GM12891 (cell line): ENCODE measurements around the gene RIBC2. TPM values are rescaled to one million over a fixed set of nuclear protein-coding genes. Genes with fewer than 3 reads are reported as not detected.
"Not testable (repeated sequence)": the region's sequence is repeated elsewhere in the genome, so short reads cannot be mapped to it uniquely, and the experiment has no call there.

Experiments
- DNase-seq: peaks from one replicate; pipeline ENCODE4 v3.0.0; 2011; ENCODE audit warnings: low spot score; ENCODE audit not compliant: insufficient read length
- FAIRE-seq: peaks from 2 replicates; lab custom pipeline; 2011; peaks lifted over from hg19 to GRCh38; lab: Jason Lieb, UNC
- PAX5 ChIP-seq: IDR thresholded peaks from 2 replicates; pipeline ENCODE4 v1.6.1; 2011; ENCODE audit warnings: low read length, moderate library complexity, mild to moderate bottlenecking; ENCODE audit not compliant: insufficient read depth, severe bottlenecking
- POLR2A ChIP-seq: IDR thresholded peaks from 2 replicates; pipeline ENCODE4 v1.6.1; 2011; ENCODE audit warnings: low read depth, low read length, control low read depth
- POLR2AphosphoS5 ChIP-seq: IDR thresholded peaks from 2 replicates; pipeline ENCODE4 v1.6.1; 2011; ENCODE audit warnings: low read depth, low read length, control low read depth
- POU2F2 ChIP-seq: IDR thresholded peaks from 2 replicates; pipeline ENCODE4 v1.6.1; 2011; ENCODE audit warnings: low read depth, mild to moderate bottlenecking, control low read depth, low read length, moderate library complexity
- SPI1 ChIP-seq: IDR thresholded peaks from 2 replicates; pipeline ENCODE4 v1.6.1; 2011; ENCODE audit warnings: low read depth, low read length, control low read depth
- TAF1 ChIP-seq: IDR thresholded peaks from 2 replicates; pipeline ENCODE4 v1.6.1; 2011; ENCODE audit warnings: low read depth, low read length, control low read depth
- polyA plus RNA-seq: library from polyadenylated mRNA; unstranded; fragments of >200 nt; gene quantifications from one replicate; pipeline ENCODE4 v1.2.1, GENCODE V29; 2012; ENCODE audit warnings: low read depth, missing spikeins, inconsistent platforms; ENCODE audit not compliant: missing spikeins

Gene RIBC2
- polyA plus RNA-seq: 0.74 TPM

DNA sequence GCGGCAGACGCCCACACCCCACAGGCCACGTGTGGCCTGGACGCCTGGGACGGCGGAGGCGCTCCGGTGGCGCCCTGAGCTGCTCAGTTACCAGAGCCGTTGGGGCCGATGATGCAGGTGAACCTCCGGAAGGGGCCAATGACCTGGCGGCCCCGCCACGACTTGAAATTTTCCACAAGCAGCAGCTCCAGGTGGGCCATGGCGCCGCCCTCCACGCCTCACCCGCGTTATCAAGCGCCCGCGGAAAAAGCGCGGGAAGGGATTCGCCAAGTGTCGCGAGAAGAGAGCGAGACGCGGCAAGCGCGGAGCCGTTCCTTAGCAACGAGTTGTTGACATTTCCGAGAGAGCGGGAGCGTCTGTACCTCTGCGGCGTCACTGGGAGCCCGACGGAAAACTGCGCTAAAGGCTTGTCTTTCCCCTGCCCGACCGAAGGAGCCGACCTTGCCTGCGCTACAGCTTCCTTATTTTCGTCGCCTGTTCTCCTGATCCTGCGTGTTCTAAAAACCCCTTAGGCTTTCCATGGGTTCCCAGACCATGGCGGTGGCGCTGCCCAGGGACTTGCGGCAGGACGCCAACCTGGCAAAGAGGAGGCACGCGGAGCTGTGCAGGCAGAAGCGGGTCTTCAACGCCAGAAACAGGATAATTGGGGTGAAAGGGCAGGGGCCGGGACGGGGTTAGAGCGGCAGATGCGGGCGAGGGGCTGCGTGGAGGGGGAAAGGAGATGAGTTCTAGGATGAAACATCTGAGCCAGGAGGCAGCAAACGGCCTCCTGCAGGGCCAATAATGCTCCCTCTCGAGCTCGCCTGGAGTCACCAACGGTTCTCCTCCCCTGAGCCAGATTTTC is at the start of gene RIBC2, which contains the start of gene SMC1B:
Gene RIBC2 (plus strand): TSS at position 326 of the 844 bp plus-strand sequence. CDS start 194 bp downstream, at position 520.
Gene SMC1B (minus strand): TSS at position 232 of the 844 bp plus-strand sequence. CDS start 32 bp downstream, at position 200.
- TF ChIP-seq POLR2A (no peak), TAF1 (no peak), SPI1 (no peak), PAX5 (no peak), POU2F2 (no peak), POLR2AphosphoS5 (no peak)
- FAIRE-seq (peak; percentile 75), DNase-seq (peak; percentile 84)

GRCh38 chr22:45366713-45367112 is 46.8 kb upstream of the RIBC2 start:
- FAIRE-seq (no peak), DNase-seq (no peak)
- TF ChIP-seq PAX5: no peak
- no peak for TF ChIP-seq TAF1
- TF ChIP-seq POLR2A: no peak

- not testable (repeated sequence) for FAIRE-seq, DNase-seq
Observed at GRCh38 chr22:45373592-45373991, 39.9 kb upstream of the RIBC2 start.

- peak; percentile 84 for FAIRE-seq
- TF ChIP-seq POLR2A: no peak
- TF ChIP-seq POU2F2: no peak
- no peak for TF ChIP-seq POLR2AphosphoS5
- no peak for TF ChIP-seq TAF1
- TF ChIP-seq PAX5: no peak
- no peak for TF ChIP-seq SPI1
- no peak for DNase-seq
Observed at GRCh38 chr22:45376009-45376408, 37.5 kb upstream of the RIBC2 start.

- FAIRE-seq (peak; percentile 52), DNase-seq (no peak)
- no peak for TF ChIP-seq TAF1
- TF ChIP-seq POLR2A: no peak
- no peak for TF ChIP-seq POU2F2
- TF ChIP-seq SPI1: no peak
- no peak for TF ChIP-seq POLR2AphosphoS5
- TF ChIP-seq PAX5: no peak
Observed at GRCh38 chr22:45376703-45377102, 36.8 kb upstream of the RIBC2 start.

DNA sequence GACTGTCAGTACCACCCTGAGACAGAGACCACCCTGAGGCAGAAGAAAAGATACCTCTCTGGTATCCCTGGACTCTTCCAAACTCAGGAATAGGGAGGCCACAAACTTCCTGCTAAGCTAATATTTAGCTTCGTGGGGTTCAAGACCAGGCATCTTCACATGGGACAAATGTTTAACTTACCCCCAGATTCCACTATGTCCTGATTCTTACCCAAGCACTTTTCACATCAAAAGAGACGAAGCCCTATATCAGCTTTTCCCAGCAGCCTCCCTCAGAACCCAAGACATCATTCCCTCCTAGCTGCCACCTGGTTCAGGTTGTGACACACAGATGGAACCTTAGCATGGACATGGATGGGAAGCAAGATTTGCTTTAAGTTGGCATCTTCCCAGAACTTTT is 32.1 kb upstream of the RIBC2 start:
- no peak for TF ChIP-seq SPI1
- no peak for TF ChIP-seq POU2F2
- TF ChIP-seq POLR2AphosphoS5: no peak
- TF ChIP-seq PAX5: no peak
- no peak for TF ChIP-seq TAF1
- no peak for TF ChIP-seq POLR2A
- no peak for FAIRE-seq
- no peak for DNase-seq

DNA sequence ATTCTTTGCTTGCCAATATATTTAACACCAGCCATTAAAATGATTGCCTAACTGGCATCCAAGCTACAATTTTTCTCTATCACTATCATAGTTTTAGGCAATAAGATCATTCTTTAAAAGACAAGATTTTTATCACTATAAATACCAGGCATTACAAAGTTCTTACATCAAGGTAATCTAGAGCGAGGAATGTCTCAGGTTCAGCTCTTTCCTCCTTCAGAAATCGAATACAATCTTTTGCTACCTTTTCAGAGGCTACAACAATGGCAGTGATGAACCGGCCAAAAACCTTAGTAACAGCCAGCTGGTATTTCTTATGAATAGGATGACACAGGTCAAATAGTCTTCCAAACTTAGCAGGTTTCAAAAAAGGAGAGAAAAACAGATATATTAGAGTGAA is 23.9 kb upstream of the RIBC2 start:
- FAIRE-seq: no peak
- no peak for DNase-seq
- no peak for TF ChIP-seq POU2F2

DNA sequence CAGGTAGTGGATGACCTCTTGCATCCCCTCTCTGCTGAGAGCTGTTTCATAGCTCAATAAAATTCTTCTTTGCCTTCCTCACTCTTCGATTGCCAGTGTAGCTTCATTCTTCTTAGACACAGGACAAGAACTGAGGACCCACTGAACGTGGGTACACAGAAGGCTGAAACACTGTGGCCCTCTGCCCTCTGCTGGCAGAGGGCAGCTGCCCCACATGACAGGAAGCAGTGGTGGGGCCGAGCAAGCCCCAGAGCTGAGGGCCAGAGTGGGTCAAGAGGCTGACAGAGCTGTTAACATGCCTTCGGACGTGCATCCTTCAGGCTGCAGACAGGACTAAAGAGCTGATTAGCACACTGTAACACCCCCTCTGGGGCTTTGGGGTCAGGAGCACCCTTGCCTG is 15.7 kb upstream of the RIBC2 start:
- no peak for DNase-seq
- no peak for FAIRE-seq
- no peak for TF ChIP-seq POU2F2
- no peak for TF ChIP-seq PAX5
- TF ChIP-seq POLR2A: no peak
- TF ChIP-seq SPI1: no peak
- no peak for TF ChIP-seq TAF1
- no peak for TF ChIP-seq POLR2AphosphoS5

DNA sequence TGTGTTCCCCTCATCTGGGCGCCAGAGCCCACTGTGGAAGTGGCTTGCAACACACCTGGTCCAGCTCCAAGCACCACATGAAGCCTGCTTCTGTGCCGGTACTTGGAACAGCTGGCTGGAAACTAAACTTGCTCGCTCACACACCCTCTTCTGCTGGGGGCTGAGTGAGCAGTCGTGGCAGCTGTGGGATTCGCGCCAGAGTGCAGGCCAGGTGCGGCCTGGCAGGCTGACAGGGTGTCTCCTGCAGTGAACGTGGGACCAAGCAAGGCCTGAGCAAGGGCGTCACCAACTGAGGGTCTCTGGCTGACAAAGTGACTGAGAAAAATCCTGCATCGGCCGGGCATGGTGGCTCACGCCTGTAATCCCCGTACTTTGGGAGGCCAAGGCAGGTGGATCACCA is 15.3 kb upstream of the RIBC2 start:
- TF ChIP-seq PAX5: no peak
- no peak for TF ChIP-seq SPI1
- TF ChIP-seq POLR2AphosphoS5: no peak
- TF ChIP-seq TAF1: no peak
- TF ChIP-seq POU2F2: no peak
- no peak for TF ChIP-seq POLR2A
- DNase-seq: no peak
- no peak for FAIRE-seq

DNA sequence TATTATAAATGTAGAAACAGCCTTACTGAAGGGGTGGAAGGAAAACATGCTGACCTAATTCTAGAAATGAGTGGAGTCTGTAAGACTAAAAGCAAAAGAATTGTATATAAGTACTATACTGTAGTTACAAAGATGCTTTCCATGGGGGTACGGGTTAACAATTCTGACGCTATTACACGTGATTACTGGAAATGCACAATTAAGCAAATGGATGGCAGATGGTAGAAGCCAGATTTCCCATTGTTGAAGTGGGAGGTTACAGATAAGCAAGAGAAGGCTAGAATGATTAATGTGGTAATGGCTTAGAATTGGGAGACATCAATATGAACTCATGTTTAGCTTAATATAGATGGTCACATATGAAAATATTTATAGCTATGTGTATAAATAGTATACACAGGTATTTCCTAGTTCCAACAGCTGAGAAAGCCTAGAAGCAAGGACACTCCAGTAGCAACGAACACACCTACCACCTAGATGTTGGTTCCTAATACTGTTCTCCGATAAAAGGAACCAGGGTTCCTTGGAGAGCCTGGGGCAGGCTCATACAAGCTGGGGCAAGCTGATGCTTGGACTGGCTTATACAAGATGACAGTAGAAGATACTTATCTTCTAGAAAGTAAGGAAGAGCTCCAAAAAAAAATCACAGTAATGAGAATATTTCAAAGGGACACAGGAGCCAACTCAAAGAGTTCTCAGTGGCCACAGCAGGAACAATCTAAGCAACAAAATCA is 13.6 kb upstream of the RIBC2 start:
- FAIRE-seq (no peak), DNase-seq (no peak)
- TF ChIP-seq PAX5 (no peak), SPI1 (no peak), POU2F2 (no peak), POLR2A (no peak), TAF1 (no peak), POLR2AphosphoS5 (no peak)
